Measurements from ENCODE around the gene ANKRD23.

ANKRD23 gene

DNA sequence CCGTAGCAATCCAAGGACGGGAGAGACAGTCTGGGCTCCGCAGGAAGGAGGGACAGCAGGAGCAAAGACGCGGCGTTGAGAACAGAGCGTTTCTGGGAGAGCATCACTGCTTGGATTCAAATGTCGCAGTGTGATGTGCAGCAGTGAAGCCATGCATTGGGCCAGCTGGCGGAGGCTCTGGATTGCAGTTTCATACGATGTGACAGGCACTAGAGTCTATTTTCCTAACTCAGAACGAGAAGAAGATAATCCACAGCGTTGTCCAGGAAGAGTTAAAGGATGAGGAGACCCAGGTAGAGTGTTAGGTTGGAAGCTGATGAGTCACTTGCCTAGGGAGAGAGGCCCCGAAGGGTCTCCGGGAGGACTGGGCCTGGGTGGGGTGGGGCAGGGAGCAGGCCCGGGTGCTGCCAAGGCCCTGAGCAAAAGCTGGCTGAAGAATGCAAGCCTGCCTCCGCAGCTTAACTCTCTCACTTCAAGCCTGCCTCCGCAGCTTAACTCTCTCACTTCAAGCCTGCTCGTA is 43.7 kb upstream of the ANKRD23 start:
- in situ Hi-C loops (cut with HindIII; ENCODE audit: low sequenced_read_pairs), result no loop called here
- TF ChIP-seq, protein P1, sequence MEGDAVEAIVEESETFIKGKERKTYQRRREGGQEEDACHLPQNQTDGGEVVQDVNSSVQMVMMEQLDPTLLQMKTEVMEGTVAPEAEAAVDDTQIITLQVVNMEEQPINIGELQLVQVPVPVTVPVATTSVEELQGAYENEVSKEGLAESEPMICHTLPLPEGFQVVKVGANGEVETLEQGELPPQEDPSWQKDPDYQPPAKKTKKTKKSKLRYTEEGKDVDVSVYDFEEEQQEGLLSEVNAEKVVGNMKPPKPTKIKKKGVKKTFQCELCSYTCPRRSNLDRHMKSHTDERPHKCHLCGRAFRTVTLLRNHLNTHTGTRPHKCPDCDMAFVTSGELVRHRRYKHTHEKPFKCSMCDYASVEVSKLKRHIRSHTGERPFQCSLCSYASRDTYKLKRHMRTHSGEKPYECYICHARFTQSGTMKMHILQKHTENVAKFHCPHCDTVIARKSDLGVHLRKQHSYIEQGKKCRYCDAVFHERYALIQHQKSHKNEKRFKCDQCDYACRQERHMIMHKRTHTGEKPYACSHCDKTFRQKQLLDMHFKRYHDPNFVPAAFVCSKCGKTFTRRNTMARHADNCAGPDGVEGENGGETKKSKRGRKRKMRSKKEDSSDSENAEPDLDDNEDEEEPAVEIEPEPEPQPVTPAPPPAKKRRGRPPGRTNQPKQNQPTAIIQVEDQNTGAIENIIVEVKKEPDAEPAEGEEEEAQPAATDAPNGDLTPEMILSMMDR (IDR thresholded peaks at IDR 0.05; ENCODE audit: low read depth, low read length, missing control alignments), result no peak

DNA sequence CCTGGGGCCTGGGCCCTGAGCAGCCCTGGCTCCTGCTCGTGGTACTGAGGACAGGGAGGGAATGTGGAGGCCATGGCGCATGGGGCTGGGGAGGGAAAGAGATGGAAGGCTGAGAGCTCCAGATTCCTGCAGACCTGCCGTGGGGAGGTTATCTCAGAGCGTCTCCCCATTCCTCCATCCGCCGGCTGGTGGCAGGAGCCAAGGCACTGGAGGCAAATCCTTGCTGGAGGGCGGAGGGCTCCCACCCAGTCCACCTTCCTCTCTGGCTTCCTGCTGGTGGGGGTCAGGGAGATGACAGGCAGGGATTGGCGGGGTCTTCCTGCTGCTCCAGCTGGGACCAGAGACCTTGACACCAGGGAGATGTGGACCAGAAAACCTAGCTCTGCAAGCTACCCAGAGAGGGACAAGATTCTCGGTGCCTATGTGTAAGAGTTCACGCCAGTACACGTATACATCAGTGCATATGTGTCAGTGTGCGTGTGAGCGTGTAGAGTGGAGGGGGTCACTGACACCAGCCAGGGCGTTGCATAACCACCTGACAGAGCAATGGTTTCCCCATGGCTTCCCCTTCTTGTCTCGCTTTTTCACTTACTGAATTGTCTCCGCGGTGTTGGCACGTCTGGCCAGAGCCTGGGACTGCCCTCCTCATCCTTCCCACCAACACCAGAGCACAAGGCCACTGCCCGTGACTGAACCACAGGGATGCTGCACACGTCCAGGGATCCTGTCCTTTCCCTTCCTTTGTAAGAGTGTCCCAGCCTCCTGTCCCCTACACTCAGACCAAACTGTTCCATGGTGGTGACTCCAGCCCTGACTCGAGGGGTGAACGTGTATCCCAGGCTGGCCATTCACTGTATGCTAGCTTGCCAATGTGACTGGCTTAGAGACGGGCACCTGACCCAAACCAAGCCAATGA is 41.9 kb upstream of the ANKRD23 start:
- in situ Hi-C loops (cut with HindIII; ENCODE audit: low sequenced_read_pairs), result no loop called here
- no peak overlapping the region for H3K4me3 ChIP-seq (ENCODE audit: low read depth, low read length)
- DNase-seq (ENCODE audit: low read depth), result no peak
- TF ChIP-seq, protein P1 (IDR thresholded peaks at IDR 0.05; ENCODE audit: low read depth, low read length, missing control alignments), result no peak

More for the DNA sequence above, 43.7 kb upstream of the ANKRD23 start:
- no peak overlapping the region for H3K4me3 ChIP-seq (ENCODE audit: low read depth, low read length)
- DNase-seq (ENCODE audit: low read depth), result no peak

DNA sequence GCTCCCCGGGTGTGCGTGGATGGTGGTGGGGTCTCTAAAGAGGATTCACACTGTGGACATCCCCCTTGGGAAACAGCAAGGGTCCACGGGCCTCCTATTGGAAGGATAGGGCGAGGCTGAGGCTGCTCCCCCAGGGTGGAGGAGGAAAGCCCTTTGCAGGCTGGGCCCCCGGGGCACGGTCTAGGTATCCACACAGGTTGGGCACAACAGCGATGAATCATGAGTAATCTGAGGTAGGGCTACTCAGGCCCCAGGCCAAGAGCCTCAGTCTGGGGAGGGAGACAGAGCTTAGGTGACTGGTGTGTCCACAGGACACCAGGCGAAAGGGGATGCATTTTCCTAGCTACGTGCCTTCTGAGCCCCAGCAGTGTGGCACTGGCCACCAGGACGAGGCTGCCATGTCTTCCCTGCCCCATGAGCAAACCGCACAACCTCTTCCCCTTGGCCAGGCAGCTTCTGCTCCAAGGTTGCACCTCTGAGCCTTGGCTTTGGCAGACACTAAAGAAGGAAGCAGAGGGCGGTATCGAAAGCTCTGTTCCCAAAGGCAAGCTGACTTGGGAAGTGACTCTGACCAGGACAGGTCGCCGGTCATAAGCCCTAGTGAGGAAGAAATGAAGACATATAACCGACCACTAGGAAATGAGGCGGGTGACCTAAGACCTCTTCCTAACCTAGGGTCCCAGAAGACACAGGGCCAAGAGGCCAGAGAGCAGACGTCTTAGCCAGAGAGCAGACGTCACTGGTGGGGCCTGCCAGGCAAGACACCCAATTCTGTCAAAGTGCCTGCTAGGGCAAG is 40.7 kb upstream of the ANKRD23 start:
- TF ChIP-seq, protein P1 (IDR thresholded peaks at IDR 0.05; ENCODE audit: low read depth, low read length, missing control alignments), result no peak
- no peak for DNase-seq (ENCODE audit: low read depth)
- in situ Hi-C loops (cut with HindIII; ENCODE audit: low sequenced_read_pairs), result no loop called here
- no peak overlapping the region for H3K4me3 ChIP-seq (ENCODE audit: low read depth, low read length)

DNA sequence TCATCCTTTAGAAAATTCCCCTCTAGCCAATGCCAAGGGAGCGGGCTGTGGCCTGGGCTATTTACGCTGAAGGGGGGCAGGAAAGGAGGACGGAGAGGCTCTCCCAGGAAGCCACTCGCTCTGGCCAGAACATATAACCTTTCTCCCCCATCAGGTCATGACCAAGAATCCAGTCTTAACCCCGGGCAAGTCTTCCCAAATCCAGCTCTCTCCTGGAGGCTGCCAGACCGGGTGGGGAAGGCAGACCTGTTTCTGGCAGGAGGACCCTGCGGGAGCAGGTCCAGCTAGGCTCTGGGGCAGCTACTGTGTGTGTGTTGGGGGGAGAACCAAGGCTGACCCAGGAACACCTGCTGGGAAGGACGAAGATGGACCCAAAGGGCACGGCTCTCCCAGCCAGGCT is 39.5 kb upstream of the ANKRD23 start:
- no peak overlapping the region for H3K4me3 ChIP-seq (ENCODE audit: low read depth, low read length)
- in situ Hi-C loops (cut with HindIII; ENCODE audit: low sequenced_read_pairs), result no loop called here
- TF ChIP-seq, protein P1 (IDR thresholded peaks at IDR 0.05; ENCODE audit: low read depth, low read length, missing control alignments), result no peak
- no peak for DNase-seq (ENCODE audit: low read depth)

DNA sequence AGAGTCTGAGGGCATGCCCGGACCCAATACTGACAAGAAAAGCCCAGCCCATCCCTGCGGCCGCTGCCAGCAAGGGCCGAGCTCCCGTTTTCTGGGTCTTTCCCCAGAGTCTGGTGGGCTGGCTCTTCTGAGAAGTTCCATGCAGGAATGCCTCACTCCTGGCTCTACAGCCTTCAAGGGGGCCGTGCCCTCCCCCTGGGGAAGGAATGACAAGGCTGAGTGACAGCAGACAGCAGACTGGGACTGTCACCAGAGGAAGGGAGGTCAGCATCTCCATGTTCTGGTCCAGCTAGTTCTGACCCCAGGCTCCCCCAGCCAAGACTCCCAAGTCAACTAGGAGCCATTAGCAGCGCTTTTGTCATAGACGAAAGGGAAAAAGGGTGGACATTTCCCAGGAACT is 39.1 kb upstream of the ANKRD23 start:
- TF ChIP-seq, protein P1 (IDR thresholded peaks at IDR 0.05; ENCODE audit: low read depth, low read length, missing control alignments), result no peak
- DNase-seq (ENCODE audit: low read depth), result no peak
- no peak overlapping the region for H3K4me3 ChIP-seq (ENCODE audit: low read depth, low read length)
- in situ Hi-C loops (cut with HindIII; ENCODE audit: low sequenced_read_pairs), result no loop called here

DNA sequence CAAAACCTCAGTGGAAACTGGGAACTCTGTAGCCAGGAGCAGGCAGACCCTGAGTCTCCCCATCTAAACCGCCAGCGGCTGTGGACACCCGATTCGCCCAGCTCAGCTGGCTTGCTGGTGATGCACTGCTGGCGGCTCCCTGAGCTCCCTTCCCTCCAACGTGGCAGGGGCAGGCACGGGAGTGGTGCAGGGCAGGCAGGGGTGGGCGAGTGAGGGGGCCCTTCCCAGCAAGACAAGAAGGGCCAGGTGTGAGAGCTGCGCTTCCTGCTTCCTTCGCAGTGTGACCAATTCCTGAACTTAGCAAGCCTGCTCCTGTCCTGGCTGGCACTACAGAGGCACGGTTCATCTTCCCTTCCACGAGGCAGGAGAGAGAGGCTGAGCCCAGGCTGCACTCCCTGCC is 38.4 kb upstream of the ANKRD23 start:
- in situ Hi-C loops (cut with HindIII; ENCODE audit: low sequenced_read_pairs), result no loop called here
- no peak overlapping the region for H3K4me3 ChIP-seq (ENCODE audit: low read depth, low read length)
- TF ChIP-seq, protein P1 (IDR thresholded peaks at IDR 0.05; ENCODE audit: low read depth, low read length, missing control alignments), result no peak
- no peak for DNase-seq (ENCODE audit: low read depth)
